Mucosa of stomach (tissue), 1 donor: ENCODE results near the gene PA2G4.

Experiments
- H3K27me3 ChIP-seq: one replicate; pipeline ENCODE4 v1.7.0; 2013; ENCODE audit warnings: mild to moderate bottlenecking, low read length; ENCODE audit not compliant: control insufficient read depth, insufficient read depth
- H3K36me3 ChIP-seq: one replicate; pipeline ENCODE4 v1.7.0; 2013; ENCODE audit warnings: low read length; ENCODE audit not compliant: control insufficient read depth, insufficient read depth
- H3K4me1 ChIP-seq: one replicate; pipeline ENCODE4 v1.7.0; 2013; ENCODE audit warnings: mild to moderate bottlenecking, low read length; ENCODE audit not compliant: control insufficient read depth, insufficient read depth
- H3K4me3 ChIP-seq: one replicate; pipeline ENCODE4 v1.7.0; 2013; ENCODE audit warnings: low read length
- H3K9ac ChIP-seq: one replicate; pipeline ENCODE4 v1.7.0; 2013; ENCODE audit warnings: mild to moderate bottlenecking, low read length, moderate library complexity
- H3K9me3 ChIP-seq: one replicate; pipeline ENCODE4 v1.7.0; 2013; ENCODE audit warnings: mild to moderate bottlenecking, low read length, moderate library complexity; ENCODE audit not compliant: control insufficient read depth
- donor health status: Pancreatic carcinoma.

Gene PA2G4

DNA sequence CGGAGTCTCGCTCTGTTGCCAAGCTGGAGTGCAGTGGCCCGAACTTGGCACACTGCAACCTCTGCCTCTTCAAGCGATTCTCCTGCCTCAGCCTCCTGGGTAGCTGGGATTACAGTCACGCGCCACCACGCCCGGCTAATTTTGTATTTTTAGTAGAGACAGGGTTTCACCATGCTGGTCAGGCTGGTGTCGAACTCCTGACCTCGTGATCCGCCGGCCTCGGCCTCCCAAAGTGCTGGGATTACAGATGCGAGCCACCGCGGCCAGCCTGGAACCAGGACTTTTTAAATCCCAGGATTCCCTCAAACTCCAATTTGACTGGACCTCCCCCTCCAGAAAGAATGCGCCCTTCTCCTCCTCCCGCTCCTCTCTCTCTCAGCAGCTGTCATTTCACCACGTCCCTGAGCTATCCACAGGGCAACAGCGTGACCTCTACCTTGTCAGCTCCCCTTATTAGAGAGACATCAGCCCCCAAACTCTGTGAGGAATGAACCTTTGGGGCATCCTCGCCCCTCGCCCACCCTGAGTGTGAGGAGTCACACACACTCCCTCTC is 25.7 kb downstream of the PA2G4 start:
- Histone ChIP-seq H3K36me3 (peaks cover 23% of the 10 kb centered on the region), H3K4me3 (no peak overlapping the region), H3K9me3 (no peaks in the 10 kb centered on the region), H3K9ac (peak overlapping the region; percentile 79), H3K4me1 (peaks cover 22% of the 10 kb centered on the region), H3K27me3 (no peaks in the 10 kb centered on the region)

DNA sequence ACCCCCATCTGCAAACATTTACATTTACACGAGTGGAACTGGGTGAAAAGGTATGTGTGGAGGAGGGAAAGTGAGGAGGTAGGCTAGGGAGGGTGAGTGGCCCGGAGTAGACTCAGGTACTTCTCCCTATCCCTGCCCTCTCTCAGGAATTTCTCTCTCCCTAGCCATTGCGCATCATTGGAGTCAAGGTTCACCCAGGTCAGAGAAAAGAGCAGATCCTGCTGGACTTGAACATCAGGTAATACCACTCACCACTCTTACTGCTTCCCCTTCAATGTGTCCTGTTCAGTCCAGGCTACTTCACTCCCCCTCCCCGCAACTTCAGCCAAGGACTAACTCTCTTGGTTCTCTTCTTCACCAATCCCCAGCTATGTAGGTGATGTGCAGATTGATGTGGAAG is 26.5 kb downstream of the PA2G4 start:
- Histone ChIP-seq H3K36me3 (peaks cover 23% of the 10 kb centered on the region), H3K9me3 (no peaks in the 10 kb centered on the region), H3K27me3 (no peaks in the 10 kb centered on the region), H3K4me3 (no peak overlapping the region), H3K4me1 (peaks cover 22% of the 10 kb centered on the region), H3K9ac (no peak overlapping the region)

DNA sequence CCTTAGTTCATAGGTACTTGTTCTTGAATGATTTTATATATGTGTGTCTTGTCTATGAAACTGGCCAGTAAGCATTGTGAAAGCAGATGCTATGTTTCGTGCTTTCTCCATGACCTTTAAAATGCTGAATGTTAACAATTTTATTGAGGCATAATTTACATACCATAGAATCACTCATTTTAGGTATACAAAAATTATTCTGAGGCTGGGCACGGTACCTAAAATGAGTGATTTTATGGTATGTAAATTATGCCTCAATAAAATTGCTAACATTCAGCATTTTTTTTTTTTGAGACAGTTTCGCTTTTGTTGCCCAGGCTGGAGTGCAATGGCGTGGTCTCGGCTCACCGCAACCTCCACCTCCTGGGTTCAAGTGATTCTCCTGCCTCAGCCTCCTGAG is 30.5 kb downstream of the PA2G4 start:
- H3K9ac ChIP-seq, result no peak overlapping the region
- no peaks in the 10 kb centered on the region for H3K4me1 ChIP-seq
- no peaks in the 10 kb centered on the region for H3K27me3 ChIP-seq
- H3K9me3 ChIP-seq, result no peaks in the 10 kb centered on the region
- no peak overlapping the region for H3K4me3 ChIP-seq
- H3K36me3 ChIP-seq, result peaks cover 23% of the 10 kb centered on the region

DNA sequence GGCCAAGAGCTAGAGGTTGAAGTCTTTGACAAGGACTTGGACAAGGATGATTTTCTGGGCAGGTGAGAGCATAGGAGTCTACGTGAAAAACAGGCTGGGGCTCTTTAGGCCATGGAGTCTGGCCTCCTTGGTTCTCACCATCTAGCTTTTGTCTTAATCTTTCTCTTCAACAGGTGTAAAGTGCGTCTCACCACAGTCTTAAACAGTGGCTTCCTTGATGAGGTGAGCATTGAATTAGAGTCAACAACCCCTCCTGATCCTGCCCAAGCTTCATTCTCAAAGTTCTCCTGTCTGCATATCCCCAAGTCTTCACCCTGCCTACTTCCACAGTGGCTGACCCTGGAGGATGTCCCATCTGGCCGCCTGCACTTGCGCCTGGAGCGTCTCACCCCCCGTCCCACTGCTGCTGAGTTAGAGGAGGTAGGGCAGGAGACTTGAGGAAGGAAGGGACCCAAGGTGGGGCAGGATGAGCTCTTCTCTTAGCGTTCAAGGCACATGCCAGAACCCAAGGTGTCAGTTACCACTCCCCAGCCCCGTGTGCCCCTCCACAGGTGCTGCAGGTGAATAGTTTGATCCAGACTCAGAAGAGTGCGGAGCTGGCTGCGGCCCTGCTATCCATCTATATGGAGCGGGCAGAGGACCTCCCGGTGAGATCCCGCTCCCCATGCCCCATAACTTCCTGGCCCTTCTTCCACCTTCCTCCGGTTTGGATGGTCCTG is 33.7 kb downstream of the PA2G4 start:
- Histone ChIP-seq H3K4me3 (no peak overlapping the region), H3K36me3 (peaks cover 14% of the 10 kb centered on the region), H3K4me1 (no peaks in the 10 kb centered on the region), H3K27me3 (no peaks in the 10 kb centered on the region), H3K9me3 (no peaks in the 10 kb centered on the region), H3K9ac (no peak overlapping the region)

DNA sequence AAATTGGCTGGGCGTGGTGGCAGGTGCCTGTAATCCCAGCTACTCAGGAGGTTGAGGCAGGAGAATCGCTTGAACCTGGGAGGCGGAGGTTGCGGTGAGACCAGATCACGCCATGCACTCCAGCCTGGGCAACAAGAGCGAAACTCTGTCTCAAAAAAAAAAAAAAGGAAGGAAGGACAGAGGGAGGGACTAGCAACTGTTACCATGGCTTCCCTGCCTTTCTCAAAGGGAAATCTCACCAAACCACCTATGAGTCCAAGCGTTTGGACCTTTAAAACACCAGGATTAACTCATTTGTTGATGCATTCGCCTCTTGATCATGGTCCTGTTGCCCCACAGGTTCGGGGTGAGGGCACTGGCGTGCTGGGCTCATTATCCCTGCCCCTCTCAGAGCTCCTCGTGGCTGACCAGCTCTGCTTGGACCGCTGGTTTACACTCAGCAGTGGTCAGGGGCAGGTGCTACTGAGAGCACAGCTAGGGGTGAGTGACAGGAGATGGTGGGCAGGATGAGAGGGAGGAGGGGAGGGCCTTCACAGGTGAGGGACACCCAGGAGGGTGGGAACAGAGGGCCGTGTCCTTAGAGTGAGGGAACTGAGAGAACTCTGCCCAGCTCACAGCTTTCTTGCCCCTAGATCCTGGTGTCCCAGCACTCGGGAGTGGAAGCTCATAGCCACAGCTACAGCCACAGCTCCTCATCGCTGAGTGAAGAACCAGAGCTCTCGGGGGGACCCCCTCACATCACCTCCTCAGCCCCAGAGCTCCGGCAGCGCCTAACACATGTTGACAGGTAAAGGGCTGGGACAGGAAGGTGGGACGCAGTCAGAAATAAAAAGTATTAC is 37.8 kb downstream of the PA2G4 start:
- H3K4me3 ChIP-seq, result no peak overlapping the region
- no peaks in the 10 kb centered on the region for H3K27me3 ChIP-seq
- H3K9ac ChIP-seq, result no peak overlapping the region
- no peaks in the 10 kb centered on the region for H3K9me3 ChIP-seq
- H3K4me1 ChIP-seq, result no peaks in the 10 kb centered on the region
- peaks cover 8% of the 10 kb centered on the region for H3K36me3 ChIP-seq

DNA sequence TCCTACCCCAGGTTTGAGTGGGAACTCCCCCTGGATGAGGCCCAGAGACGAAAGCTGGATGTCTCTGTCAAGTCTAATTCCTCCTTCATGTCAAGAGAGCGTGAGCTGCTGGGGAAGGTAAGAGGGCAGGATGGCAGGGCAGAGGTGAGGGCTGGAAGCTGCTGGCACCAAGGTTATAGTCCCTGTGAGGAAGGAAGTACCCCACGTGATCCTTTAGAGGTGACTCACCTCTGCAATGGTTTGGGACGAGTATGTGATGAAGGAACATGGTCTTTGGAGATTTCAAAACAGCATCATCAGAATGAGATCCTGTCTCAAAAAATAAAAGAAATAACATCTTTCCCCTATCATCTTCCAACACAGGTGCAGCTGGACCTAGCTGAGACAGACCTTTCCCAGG is 38.9 kb downstream of the PA2G4 start:
- no peaks in the 10 kb centered on the region for H3K27me3 ChIP-seq
- H3K4me1 ChIP-seq, result no peaks in the 10 kb centered on the region
- H3K9ac ChIP-seq, result no peak overlapping the region
- no peaks in the 10 kb centered on the region for H3K9me3 ChIP-seq
- H3K36me3 ChIP-seq, result peaks cover 8% of the 10 kb centered on the region
- no peak overlapping the region for H3K4me3 ChIP-seq

DNA sequence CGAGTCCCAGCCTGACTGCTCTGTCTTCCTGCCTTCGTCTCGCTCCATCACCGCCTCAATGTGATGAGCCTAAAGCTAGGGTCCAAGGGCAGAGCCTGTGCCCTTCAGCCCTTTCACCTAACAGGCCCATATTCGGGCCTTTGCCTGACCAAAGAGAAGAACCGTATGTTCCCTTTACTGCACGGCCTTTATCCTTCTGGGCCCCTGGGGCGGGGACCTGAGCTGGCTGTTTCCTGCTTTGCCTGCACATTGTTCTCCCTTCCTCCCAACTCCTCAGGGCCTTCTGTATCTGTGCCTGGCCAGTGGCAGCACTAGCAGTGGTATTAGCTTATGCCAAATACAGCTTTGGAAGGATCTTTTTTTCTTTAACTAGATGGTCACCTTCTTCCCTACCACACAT is 39.5 kb downstream of the PA2G4 start:
- Histone ChIP-seq H3K4me3 (no peak overlapping the region), H3K4me1 (no peaks in the 10 kb centered on the region), H3K9ac (no peak overlapping the region), H3K36me3 (peaks cover 8% of the 10 kb centered on the region), H3K9me3 (no peaks in the 10 kb centered on the region), H3K27me3 (no peaks in the 10 kb centered on the region)

DNA sequence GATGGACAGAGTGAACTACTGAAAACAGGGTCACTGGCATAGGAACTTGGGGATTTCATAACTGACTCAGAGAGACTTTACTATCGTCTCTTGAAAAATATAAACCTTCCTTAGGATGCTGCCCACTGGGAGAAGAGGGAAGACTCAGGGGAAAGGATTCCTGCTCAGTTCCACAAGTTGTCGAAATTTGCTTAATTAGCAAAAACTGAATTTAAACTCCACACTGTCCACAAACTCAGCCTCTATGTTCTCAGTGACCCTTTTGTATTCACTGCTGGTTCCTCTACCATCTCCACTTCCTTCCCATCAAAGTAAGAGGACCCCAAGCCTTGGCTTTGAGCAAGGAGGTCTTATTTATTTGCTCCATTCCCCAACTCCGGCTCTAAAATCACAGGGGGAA is 40.9 kb downstream of the PA2G4 start:
- Histone ChIP-seq H3K4me1 (no peaks in the 10 kb centered on the region), H3K36me3 (peaks cover 8% of the 10 kb centered on the region), H3K27me3 (no peaks in the 10 kb centered on the region), H3K9ac (no peak overlapping the region), H3K9me3 (no peaks in the 10 kb centered on the region), H3K4me3 (no peak overlapping the region)

DNA sequence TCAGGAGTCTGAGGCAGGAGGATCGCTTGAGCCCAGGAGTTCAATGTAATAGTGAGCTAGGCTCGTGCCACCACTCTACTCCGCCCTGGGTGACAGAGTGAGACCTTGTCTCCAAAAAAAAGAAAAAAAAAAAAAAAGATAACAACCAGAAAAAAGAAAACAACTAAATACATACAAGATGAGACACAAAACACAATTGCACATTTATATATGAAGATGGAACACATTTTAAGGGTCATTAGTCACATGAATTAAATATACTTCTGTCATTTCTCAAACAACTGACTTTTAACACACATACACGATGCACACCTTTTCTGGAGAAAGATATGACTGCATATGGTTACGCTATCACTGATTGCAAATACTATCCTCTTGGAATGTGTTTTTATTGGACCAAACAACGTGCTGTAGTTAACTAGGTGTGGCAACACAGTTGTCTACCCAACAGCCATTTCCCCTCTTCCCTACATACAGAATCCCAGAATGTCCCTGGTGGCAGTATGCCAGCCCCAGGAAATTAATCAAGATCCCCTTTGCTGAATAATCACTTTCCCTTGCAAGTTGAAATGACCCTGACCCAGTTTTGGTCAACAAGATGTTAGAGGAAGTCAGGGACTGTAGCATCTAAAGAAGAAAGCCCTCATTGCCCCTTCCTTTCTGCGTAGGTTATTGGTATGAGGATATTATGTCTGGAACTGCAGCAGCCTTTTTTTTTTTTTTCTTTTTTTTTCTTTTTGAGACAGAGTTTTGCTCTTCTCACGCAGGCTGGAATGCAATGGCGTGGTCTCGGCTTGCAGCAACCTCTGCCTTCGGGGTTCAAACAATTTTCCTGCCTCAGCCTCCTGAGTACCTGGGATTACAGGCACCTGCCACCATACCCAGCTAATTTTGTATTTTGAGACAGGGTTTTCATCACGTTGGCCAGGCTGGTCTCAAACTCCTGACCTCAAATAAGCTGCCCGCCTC is 42.4 kb downstream of the PA2G4 start:
- Histone ChIP-seq H3K36me3 (peaks cover 8% of the 10 kb centered on the region), H3K4me3 (no peak overlapping the region), H3K27me3 (no peaks in the 10 kb centered on the region), H3K9me3 (no peaks in the 10 kb centered on the region), H3K4me1 (peaks cover 7% of the 10 kb centered on the region), H3K9ac (no peak overlapping the region)

DNA sequence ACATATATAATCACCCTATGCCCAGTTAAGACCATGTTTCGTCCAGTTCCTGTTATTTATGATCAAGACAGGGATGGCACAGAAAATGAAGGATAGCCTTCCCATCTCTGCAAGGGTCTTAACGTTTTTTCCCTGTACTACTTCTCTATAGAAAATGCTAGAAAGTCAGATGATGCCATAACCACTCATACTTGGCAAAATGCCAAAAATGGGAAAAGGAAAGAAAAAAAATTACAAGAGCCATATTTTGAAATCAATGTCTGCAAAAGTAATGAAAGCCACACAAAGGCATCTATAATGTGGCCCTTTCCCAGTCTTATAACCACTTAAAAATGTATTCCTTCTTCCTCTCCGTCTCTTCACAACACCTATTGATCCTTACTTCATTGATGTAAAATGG is 46.2 kb downstream of the PA2G4 start:
- Histone ChIP-seq H3K4me3 (no peak overlapping the region), H3K4me1 (peaks cover 15% of the 10 kb centered on the region), H3K9me3 (no peaks in the 10 kb centered on the region), H3K36me3 (no peaks in the 10 kb centered on the region), H3K27me3 (no peaks in the 10 kb centered on the region), H3K9ac (no peak overlapping the region)

DNA sequence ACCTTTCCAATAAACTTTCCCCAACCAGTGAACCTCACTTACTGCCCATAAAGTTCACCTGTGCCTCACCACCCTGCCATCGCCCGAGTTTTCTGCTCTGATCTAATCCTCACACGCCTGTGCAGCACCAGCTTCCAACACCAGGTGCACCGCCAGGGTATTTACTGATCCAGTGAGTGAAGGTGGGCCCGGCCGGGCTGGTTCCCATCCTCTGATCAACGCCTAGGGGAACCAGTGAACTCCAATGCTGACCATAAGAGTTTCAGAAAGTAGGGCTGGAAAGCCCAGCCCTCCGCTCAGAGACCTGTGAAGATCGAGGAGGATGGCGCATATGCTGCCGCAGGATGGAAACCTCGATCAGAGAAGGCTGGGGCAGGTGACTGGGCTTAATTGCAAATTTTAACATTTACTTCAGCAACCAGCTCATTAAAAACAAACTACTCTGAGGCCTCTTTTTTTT is 47.3 kb downstream of the PA2G4 start:
- no peaks in the 10 kb centered on the region for H3K36me3 ChIP-seq
- H3K9ac ChIP-seq, result peak overlapping the region; percentile 88
- peaks cover 15% of the 10 kb centered on the region for H3K4me1 ChIP-seq
- H3K4me3 ChIP-seq, result peak overlapping the region; percentile 78
- H3K9me3 ChIP-seq, result no peaks in the 10 kb centered on the region
- H3K27me3 ChIP-seq, result no peaks in the 10 kb centered on the region
